A673 (cell line): Measurements from ENCODE around the gene LHFPL2.

Experiments used
- CTCF ChIP-seq: fragments of 300-800, 200-600 bp; sonication (generic); conservative IDR thresholded peaks from 2 replicates; pipeline ENCODE4 v1.5.1; 2017; ENCODE audit warnings: low read depth, mild to moderate bottlenecking, antibody characterized with exemption, low read length, moderate library complexity, mixed read lengths
- EZH2 ChIP-seq: fragments of 200-600 bp; sonication (generic); IDR thresholded peaks from 2 replicates; pipeline ENCODE4 v1.6.1; 2017; ENCODE audit warnings: borderline replicate concordance, low read depth, mild to moderate bottlenecking, mixed read lengths, antibody characterized with exemption, low read length; ENCODE audit not compliant: poor library complexity, severe bottlenecking

GRCh38 chr5:78518365-78519197, 130.0 kb downstream of the LHFPL2 start:
- TF ChIP-seq CTCF = no peak
- TF ChIP-seq EZH2 = no peak
